HG03159 (cell line): ENCODE results near the gene ASCC1.

Source experiments
- ATAC-seq: cut with Tn5 transposase; IDR thresholded peaks from one replicate; pipeline ENCODE4 v1.9.1; 2021; ENCODE audit warnings: mild to moderate bottlenecking, moderate library complexity; ENCODE audit not compliant: unreplicated experiment

ASCC1 gene

DNA sequence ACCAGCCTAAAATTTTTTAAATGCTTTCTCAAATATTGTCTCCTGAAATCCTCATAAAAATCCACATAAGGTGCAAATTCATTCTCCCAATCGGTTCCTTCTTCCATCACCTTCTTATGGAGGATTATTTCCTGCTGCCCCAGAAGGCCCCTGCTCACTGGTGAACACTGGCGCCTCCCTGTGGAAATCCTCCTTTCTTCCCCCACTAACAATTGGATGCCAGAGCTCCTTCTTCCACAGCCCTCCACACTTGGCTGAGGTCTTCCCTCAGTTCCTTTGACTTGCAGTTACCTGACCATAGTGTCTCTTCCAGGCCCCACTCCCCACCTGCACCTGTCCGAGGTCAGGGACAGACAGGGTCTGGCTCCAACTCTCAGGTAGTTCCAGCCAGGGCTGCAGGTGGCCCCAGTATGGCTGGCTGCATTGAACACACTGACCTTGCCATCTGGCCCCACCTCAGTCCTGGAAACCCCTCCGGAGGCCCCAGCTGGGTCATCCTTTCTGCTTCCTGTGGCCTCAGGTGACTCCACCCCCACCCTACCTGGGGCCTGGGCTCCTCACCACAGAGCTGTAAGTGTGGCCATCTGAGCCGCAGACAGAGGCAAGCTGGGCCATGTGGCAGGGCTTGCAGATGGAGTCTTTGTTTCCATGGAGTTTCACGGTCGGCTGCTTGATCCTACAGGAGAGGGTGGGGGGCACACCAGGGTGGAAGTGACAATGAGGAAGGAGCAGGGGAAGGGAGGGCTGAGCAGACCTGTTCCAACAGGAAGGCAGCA is 146.1 kb downstream of the ASCC1 start:
- no peak for ATAC-seq

DNA sequence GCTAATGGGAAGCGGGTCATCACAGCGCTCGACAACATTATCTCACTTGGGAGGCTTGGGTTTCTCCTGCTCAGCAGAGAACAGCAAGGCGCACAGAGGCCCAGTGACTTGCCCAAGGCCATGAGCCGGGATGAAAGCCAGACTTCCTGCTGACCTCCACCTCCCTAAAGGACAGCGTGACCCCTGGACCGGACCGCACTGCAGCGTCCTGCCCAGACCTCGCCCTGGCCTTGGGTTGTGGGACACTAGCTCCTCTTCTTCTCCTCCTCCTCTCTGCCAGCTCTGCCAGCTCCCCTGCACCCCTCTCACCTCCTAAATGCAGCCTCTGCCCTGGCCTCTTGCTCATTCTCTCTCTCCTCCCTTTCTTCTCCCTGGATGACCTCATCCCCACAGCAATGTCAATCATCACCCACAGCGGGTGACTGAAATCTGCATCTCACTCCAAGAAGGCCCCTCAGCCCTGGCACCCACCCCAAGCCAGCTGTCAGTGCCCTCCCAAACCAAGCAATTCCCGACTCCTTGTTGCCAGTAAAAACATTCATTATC is 147.1 kb downstream of the ASCC1 start:
- ATAC-seq = no peak

DNA sequence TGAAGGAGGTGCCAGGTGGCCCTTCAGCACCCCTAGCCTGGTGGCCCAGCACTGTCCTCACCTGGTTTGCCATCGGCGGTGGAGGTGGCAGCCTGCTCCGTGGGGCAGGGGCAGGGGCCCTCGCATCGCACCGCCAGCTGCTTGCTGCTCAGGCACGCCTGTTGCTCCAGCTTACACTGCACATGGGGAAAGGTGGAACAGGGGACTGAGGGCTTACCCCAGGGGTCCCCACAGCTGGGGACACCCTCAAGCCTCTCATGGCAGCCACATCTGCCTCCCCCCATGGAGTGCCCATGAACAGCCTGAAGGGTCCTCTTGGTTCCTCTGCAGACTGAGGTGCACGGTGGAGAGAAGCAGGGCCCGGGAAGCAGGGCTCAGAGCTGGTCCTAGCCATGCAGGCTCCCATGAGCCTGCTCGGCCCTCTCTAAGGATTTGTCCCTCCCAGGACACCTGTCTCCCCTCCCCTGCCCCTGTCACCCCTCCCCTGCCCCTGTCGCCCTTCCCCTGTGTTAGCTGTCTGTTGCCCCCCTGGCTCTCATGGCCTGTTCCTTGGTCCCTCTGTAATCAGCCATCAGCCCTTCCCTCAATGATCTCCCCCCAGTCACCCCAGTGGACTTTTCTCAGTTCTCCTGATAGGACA is 147.8 kb downstream of the ASCC1 start:
- ATAC-seq = no peak

DNA sequence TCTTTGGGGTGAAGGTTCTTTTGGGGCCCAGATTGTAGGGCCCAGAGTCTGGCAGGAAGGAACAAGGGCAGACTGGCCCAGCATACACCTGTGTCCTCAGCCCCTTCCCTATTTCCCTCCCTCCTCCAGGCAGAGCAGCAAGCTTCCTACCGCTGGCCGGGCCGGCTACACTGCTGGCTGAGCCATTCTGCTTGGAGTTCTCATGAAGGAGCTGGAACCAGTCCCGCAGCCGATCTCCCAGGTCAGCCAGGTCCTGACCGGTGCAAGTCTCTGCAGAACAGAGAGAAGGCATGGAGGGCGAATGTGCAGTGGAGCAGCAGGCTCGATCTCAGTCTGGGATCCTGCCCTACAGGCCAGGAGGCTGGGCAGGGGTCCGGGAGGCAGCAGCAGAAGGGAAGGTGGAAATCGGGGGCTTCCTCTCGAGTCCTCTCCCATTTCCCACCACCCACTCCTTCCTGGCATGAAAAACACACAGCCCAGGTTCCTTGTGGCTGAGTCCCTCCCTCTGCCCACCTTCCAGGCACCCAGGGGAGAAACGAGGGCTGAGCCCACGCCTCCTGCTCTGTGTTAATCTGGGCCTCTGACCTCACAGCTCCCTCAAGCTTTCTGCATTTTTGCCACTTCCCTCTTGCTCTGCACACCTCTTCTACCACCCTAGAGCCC is 148.5 kb downstream of the ASCC1 start:
- ATAC-seq = no peak

DNA sequence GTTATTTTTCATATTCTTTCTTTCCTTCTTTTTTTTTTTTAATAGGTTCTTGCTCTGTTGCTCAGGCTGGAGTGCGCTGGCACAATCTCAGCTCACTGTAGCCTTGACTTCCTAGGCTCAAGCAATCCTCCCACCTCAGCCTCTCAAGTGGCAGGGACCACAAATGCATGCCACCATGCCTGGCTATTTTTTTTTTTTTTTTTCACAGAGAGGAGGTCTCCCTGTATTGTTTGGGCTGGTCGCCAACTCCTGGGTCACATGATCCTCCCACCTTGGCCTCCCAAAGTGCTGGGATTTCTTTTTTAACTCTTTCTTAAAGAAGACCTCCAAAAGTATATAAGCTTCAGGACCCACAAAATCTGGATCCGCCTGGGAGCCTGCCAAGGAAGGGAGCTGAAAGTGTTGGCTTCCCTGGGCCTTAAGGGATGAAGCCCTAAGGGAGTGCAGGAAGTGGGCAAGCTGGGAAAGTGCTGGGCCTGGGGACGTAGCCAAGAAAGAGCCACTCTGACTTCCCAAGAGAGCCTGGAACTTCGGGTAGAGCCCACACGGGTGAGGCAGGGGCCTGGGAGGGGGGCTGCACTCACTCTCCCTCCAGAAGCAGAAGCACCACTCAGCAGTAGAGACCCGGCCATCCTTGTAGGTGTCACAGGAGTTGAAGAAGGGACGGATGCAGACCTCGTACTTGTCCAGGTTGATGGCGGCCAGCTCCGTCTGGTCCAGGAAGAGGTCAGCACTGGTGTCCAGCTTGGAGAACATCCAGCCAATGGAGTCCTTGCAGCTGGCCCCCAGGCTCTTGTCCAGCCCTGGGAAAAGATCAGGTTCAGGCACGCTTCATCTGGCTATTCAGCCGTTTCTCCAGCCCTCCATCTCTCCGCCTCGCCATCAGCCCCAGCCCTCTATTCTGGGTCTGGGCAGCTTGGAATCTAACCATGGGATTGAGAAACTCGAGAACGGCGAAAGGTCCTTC is 149.5 kb downstream of the ASCC1 start:
- ATAC-seq = no peak

DNA sequence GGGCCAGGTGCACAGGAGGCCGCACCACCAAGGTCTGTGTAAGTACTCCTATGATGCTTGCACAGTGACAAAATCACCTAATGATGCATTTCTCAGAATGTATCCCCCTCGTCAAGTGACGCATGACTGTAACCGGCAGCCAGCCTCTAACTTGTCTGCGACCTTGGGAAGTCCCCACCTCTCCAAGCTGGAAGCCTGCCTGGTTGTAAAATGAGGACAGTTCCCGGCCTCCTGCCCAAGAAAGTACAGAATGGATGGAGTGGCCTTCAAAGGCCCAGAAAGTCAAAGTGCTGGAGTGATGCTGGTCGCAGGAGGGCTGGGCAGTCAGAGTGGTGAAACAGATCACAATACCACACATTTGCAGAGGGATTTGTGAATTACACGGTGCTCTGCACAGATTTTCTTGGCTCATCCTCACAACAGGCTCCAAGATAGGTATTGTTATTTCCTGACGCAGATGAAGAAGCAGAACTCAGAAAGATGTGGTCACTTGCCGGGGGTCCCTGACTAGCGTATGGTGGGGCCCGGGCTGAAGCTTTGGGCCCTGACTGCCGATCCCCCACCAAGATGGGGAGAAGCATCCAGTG is 150.5 kb downstream of the ASCC1 start:
- no peak for ATAC-seq

DNA sequence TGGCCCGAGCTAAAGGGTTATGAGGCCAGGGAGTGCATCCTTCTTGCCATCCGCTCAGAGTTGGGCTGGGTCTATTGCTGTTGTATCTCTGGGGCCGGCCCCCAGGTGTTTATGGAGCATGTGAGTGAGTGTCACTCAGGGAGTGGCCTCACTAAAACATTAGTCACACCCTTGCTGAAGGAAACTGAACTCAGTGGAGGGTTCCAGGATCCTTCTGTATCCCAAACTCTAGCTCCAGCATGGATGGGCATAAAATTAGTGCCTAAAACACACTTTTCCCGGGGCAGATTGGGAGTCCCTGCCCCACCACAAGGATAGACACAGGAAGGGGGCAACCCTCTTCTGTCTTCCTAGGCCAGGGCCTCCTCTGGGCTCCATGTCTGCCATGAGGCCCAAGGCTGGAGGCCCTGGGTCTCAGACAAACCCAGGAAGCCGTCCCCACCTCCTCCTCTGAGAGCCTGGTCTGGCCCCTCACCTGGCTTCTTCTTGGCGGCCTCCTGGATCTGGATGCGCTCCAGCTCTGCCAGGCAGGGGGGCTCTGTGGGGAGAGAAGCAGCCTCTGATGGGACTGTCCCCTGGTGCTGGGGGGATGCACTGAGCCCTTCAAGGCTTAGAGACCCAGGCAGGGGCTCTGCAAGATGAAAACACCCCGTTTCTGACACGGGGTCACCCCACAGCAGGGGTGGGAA is 152.2 kb downstream of the ASCC1 start:
- ATAC-seq = no peak

DNA sequence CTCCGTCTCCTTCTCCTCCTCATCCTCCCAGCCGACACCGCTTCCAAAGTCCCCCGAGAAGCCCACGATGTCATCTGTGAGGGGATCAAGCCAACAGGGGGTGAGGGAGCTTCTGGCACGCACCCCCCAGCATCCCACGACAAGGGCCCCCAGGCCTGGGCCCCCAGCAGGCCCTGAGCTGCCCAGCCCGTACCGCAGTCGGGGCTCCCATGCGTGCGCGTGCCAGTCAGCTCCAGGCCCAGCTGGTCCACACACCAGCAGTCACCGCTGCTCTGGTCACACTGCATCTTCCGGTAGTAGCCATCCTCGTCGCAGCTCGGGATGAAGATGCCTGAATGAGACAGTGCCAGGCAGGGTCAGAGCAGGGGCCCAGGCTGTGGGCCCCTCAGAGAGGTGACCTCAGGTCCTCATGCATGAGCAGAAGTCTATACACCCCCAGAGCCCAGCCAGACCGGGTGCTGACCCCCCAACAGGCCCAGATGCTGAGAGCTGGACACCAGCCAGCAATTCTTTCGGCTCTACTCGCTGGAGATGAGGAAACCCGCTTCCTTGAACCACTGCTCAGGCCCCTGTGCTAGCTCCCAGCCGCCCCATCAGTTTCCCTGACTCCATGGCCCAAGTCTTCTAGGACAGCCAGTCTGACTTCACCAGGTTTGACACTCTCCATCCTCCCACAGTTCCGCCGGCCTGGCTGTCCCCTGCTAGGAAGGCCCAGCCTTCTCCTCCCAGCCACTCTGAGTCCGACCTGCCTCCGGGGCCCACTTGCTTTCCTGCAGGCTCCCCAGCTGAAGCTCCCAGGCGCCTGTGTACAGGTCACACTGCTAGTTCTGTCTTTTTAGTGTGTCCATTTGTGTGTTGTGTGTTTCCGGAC is 153.0 kb downstream of the ASCC1 start:
- ATAC-seq = no peak

DNA sequence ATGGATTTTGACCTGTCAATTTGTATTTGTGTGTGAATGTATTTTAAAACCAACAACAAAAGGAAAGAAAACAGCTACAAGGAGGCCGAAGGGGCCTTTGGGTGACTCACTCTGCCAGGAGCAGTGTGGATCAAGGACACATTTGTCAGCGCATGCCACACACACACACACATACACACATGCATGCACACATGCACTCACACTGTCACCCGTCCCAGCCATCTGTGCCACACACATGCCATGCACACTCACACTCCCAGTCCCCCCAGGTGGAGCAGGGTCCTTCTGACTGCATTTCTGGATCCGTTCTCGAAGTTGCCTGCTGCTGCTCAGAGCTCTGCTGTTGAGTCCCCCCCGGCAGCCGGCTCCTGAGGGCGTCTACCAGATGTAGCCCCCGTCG is 153.7 kb downstream of the ASCC1 start:
- ATAC-seq = no peak

DNA sequence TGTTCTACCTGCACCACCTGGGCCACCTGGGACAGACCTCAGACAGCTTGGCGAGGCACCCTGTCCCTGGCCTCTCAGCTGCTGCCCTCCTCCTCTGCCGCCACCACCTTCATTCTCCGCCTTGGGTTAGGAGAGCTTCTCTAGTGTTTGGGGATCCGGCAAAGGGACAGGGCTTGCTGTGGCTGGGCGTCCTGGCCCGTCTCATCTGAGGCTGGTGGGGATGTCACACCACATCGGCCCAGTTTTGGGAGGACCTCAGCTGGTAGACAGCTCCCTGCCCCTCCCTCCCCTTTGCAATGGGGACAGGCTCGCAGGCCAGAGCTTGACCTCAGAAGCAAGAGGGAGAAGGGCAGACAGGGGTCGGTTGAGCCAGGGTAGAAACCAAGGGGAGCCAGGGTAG is 154.1 kb downstream of the ASCC1 start:
- ATAC-seq = no peak

DNA sequence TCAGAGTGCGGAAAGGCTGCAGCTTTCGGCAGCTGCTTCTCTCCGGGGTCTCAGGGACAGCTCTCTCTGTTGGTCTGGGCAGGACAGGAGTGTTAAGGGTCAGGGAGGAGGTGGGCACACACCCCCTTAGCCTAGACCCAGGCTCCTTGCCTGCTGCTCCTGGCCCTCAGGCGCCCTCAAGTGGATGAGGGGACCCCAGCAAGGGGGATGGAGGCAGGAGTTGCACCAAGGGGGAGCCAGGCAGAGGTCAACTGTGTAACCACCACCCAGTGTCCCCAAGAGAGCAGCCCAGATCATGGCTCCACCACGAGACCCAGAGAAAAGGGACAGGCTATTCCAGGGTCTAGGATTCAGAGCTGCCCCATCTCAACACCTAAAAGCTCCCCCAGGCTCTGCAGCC is 154.6 kb downstream of the ASCC1 start:
- no peak for ATAC-seq

DNA sequence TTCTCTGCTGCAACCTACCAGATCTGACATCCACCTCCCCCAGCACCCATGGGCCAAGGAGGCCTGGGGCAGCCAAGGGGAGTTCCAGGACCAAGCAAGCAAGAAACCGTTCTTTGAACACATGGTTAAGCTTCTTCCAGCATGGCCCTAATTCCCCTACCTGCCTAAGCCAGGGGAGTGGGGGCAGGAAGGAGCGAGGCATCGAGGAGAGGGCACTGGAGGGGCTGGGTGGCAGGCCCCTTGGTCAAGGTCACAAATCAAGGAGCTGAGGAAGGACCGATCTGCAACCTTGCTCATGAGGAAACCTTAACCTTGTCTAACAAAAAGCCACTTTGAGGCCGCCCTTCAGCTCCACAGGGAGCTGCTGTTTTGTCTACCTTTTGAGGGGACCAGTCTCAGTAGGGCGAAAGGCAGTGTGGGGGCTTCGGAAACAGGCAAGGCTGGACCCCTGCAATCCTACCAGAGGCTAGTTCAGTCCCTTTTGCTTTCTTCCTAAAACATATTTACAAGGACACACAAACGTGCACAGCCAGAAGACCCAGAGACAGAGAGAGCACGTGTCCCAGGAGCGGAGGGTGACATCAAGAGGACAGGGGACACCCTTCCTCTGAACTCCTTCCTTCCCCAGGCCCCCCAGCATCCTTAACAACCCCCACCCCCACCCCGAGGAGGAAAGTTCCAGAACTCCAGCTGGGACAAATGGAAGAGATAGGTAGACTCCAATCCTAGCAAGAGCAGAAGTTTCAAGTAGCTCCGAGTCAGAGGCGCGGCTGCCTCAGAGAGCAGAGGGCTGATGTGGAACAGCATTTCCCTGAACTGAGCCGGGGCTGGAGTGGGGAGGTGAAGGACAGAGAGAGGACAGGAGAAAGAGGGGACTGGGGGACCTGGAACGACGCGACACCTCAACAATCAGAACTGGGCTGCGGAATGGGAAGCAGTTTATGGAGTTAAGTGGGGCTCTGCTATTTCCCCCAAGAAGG is 155.9 kb downstream of the ASCC1 start:
- ATAC-seq = no peak

DNA sequence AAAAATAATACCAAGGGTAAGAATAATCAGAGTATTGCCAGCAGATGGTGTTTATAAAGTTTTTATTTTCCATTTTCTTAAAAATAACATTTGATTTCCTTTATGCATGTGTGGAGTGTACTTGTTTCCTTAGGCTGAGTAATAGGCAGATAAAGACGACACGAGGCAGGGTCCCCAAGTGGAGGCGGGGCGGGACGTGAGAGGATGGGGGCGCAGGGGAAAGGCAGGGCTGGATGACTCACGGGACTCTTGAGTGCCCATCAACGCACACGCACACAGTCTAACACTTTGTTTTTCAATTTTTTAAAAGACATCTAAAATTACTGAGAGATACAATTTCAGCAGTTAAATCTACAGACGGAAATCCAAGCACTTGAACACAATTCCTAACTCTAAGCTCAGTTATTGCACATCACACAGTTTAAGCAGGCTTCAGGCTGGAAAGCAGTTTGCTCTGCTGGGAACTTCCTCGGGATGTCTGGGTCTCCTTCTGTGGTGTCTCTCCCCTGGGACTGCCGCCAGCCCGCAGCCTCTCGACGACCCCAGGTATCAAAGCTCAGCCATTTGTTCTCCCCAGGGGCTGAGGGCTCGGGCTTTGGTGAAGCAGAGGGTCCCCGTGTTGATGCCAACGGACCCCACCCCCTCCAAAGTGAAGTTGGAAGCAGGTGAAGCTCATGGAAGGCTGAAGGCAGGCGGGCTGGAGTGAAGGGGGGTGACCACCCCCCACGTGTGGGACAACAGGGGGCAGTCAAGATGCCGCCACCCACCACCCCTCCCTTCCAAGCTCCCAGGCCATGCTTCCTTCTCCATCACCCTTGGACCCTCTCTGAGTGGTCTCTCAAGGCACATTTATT is 156.9 kb downstream of the ASCC1 start:
- no peak for ATAC-seq

DNA sequence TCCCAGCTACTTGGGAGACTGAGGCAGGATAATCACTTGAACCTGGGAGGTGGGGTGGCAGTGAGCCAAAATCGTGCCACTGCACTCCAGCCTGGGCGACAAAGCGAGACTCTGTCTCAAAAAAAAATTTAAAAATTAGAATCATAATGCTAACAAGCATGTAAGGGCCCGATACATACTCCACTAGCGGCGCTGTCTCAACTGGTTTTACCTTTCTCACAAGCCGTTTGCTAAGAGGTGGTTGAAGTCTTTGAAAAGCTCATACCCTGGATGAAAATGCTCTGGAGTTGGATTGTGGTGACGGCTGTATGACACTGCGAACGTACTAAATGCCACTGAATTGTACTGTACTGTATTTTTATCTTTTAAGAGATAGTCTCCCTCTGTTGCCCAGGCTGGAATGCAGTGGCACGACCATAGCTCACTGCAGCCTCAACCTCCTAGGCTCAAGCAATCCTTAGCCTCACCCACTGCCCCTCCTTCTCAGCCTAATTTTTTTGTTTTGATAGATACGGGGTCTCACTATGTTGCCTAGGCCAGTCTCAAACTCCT is 157.7 kb downstream of the ASCC1 start:
- ATAC-seq = no peak

DNA sequence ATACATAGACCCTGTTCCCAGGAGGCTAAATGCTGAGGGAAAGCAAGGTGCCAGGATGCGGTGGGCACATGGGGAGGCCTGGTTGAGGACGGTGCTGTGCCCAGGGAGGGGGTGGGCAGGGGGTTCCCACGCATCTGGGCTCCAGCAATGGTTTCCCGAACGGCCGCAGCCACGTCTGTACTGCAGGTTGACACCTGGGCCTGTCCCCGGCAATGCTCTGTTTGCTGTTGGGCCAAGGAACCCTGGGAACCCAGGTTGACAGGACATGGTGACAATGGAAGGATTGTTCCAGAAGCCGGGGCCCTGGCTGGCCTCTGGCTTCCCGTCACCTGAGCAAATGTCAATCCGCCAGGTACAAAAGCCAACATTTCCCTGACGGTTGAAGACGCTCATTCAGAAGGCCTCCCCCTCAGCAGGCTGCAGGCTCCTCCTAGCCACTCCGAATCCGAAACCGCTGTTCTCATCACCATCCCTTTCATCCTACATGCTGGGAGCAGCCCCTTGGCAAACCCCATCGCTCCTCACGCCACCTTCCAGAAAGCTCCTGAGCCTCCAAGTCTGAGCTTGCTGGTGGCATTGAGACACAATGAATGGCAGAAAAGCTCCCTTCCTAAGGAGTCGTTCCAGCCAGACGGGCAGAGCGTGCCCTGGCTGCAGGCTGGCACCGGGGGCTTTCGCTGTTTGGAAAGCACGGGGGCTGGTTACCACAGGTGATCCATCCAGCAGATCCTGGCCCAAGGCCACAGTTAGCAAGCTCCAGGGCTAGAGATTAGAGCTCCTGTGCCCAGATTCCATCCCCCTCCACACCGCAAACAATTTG is 158.9 kb downstream of the ASCC1 start:
- ATAC-seq = no peak

DNA sequence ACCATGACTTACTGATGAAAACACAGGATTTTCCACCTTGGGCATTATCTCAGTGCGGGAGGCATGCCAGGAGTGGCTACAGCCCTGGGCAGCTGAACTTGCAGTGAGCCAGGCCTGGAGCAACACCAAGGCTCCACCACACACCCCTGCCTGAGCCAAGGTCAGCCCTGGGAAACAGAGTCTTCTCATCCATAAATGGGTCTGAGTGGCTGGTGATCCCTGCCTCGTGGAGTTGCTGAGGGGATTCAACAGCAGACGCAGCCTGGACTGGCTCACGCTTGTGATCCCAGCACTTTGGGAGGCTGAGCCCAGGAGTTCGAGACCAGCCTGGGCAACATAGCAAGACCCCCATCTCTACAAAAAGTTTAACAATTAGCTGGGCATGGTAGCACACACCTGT is 160.0 kb downstream of the ASCC1 start:
- ATAC-seq = no peak
